GM12878 (cell line): ENCODE results near the gene DRAP1. TPM values are rescaled to one million over a fixed set of nuclear protein-coding genes. Genes with fewer than 3 reads are reported as not detected.

Source experiments
- ATAC-seq: fragments of 200-7000 bp; cut with Tn5 transposase; 3 replicates; pipeline ENCODE4 v1.9.1; 2020; ENCODE audit warnings: mild to moderate bottlenecking, moderate library complexity
- BruUV-seq: library from RNA; stranded (reverse); fragments of 400-500 nt; replicated peaks from 2 replicates; lab custom pipeline; 2021; lab: Mats Ljungman, UMichigan
- CTCF ChIA-PET: fragments of 300-600 bp; sonication (Branson Sonifier 250); formaldehyde crosslinking; extraction: SDS; loops from one replicate; lab custom pipeline; 2021; ENCODE audit warnings: inconsistent platforms; lab: Yijun Ruan, JAX
- POLR2A ChIA-PET: fragments of 350-600 bp; formaldehyde crosslinking; extraction: SDS; loops from one replicate; lab custom pipeline; 2021; ENCODE audit warnings: inconsistent platforms; lab: Charles Lee
- RAD21 ChIA-PET: fragments of 300-600 bp; sonication (Branson Sonifier 250); formaldehyde crosslinking; loops from one replicate; lab custom pipeline; 2023; ENCODE audit warnings: antibody characterized with exemption; ENCODE audit not compliant: unreplicated experiment; lab: Charles Lee
- SMC1A ChIA-PET: fragments of 300-600 bp; sonication (Branson Sonifier 250); formaldehyde crosslinking; loops from one replicate; lab custom pipeline; 2023; ENCODE audit not compliant: unreplicated experiment, uncharacterized antibody; lab: Charles Lee
- DNase-seq: peaks from one replicate; pipeline ENCODE4 v3.0.0-alpha.2; 2011; ENCODE audit warnings: low read depth, low spot score
- FAIRE-seq: peaks from 3 replicates; lab custom pipeline; 2011; peaks lifted over from hg19 to GRCh38; lab: Jason Lieb, UNC
- H2AFZ ChIP-seq: 2 replicates; pipeline ENCODE4 v1.6.0; 2011; ENCODE audit warnings: low read depth, low read length, control low read depth; ENCODE audit not compliant: control insufficient read depth
- H3K27ac ChIP-seq: 2 replicates; pipeline ENCODE4 v1.5.1; 2011; ENCODE audit warnings: control low read depth; ENCODE audit not compliant: control insufficient read depth, insufficient read depth
- H3K27me3 ChIP-seq, 2 experiments: replicated peaks in 1 of 2; 2 replicates each; pipeline versions ENCODE4 v1.6.0 to v1.6.1; 2011; ENCODE audit warnings: low read length in 1 of 2; ENCODE audit not compliant: control insufficient read depth in 2 of 2, insufficient read depth in 2 of 2
- H3K36me3 ChIP-seq, 2 experiments: 2 replicates each; pipeline ENCODE4 v1.5.1; 2011; ENCODE audit warnings: low read length in 1 of 2; ENCODE audit not compliant: control insufficient read depth in 2 of 2, insufficient read depth in 2 of 2
- H3K4me1 ChIP-seq: 2 replicates; pipeline ENCODE4 v1.6.1; 2011; ENCODE audit warnings: mild to moderate bottlenecking, low read length, moderate library complexity, mixed read lengths; ENCODE audit not compliant: control insufficient read depth, insufficient read depth
- H3K4me2 ChIP-seq: 2 replicates; pipeline ENCODE4 v1.6.0; 2011; ENCODE audit warnings: control low read depth; ENCODE audit not compliant: control insufficient read depth, insufficient read depth
- H3K4me3 ChIP-seq: fragments of 200-600 bp; sonication (generic); 2 replicates; pipeline ENCODE4 v1.5.1; 2016
- H3K79me2 ChIP-seq: 2 replicates; pipeline ENCODE4 v1.6.0; 2011; ENCODE audit warnings: low read length; ENCODE audit not compliant: control insufficient read depth, insufficient read depth
- H3K9ac ChIP-seq: 2 replicates; pipeline ENCODE4 v1.8.0; 2011; ENCODE audit warnings: low read length, control low read depth, mixed read lengths; ENCODE audit not compliant: control insufficient read depth, insufficient read depth
- H3K9me3 ChIP-seq: replicated peaks from 3 replicates; pipeline ENCODE4 v1.5.1; 2011; ENCODE audit warnings: mild to moderate bottlenecking, low read length; ENCODE audit not compliant: control insufficient read depth, insufficient read depth
- H4K20me1 ChIP-seq: 2 replicates; pipeline ENCODE4 v1.6.0; 2011; ENCODE audit not compliant: control insufficient read depth, insufficient read depth
- HCFC1 ChIP-seq: fragments of 150-350 bp; IDR thresholded peaks from 2 replicates; pipeline ENCODE4 v1.6.1; 2014; ENCODE audit warnings: low read length
- HDGF ChIP-seq: fragments of 450-650 bp; IDR thresholded peaks from 2 replicates; pipeline ENCODE4 v1.6.1; 2016; ENCODE audit warnings: antibody characterized with exemption
- HSF1 ChIP-seq: fragments of 150-350 bp; IDR thresholded peaks from 2 replicates; pipeline ENCODE4 v1.6.1; 2014; ENCODE audit warnings: mild to moderate bottlenecking, low read depth, low read length
- IRF3 ChIP-seq: fragments of 450-650 bp; IDR thresholded peaks from 2 replicates; pipeline ENCODE4 v1.6.1; 2014; ENCODE audit warnings: mild to moderate bottlenecking
- JUND ChIP-seq: IDR thresholded peaks from 2 replicates; pipeline ENCODE4 v1.6.1; 2012; ENCODE audit warnings: low read depth, mild to moderate bottlenecking, low read length, improper control_type of control experiment, moderate library complexity
- MTA3 ChIP-seq: IDR thresholded peaks from 2 replicates; pipeline ENCODE4 v1.6.1; 2012; ENCODE audit warnings: low read length, inconsistent platforms, borderline replicate concordance
- RELA ChIP-seq: fragments of 450-650 bp; IDR thresholded peaks from 2 replicates; pipeline ENCODE4 v1.8.0; 2014; ENCODE audit warnings: borderline replicate concordance; ENCODE audit not compliant: partially characterized antibody
- SKIL ChIP-seq: fragments of 450-650 bp; IDR thresholded peaks from 2 replicates; pipeline ENCODE4 v1.6.1; 2017; ENCODE audit warnings: mild to moderate bottlenecking, low read depth, inconsistent platforms; ENCODE audit not compliant: poor library complexity, severe bottlenecking
- SP1 ChIP-seq: IDR thresholded peaks from one replicate; pipeline ENCODE4 v1.6.1; 2011; ENCODE audit warnings: low read depth, low read length
- SRF ChIP-seq, 2 experiments: IDR thresholded peaks; 2 replicates each; pipeline ENCODE4 v1.6.1; 2011; ENCODE audit warnings: low read depth in 2 of 2, low read length in 2 of 2, mild to moderate bottlenecking in 1 of 2, moderate library complexity in 1 of 2
- TCF7 ChIP-seq: IDR thresholded peaks from 2 replicates; pipeline ENCODE4 v1.6.1; 2014; ENCODE audit warnings: antibody characterized with exemption, borderline replicate concordance
- YBX1 ChIP-seq: fragments of 450-650 bp; IDR thresholded peaks from 2 replicates; pipeline ENCODE4 v1.6.1; 2016; ENCODE audit warnings: antibody characterized with exemption
- ZBTB4 ChIP-seq: fragments of 450-650 bp; formaldehyde crosslinking; IDR thresholded peaks from 2 replicates; pipeline ENCODE4 v1.4.0; 2022; ENCODE audit warnings: mild to moderate bottlenecking, moderate library complexity
- WGBS: methylation state at CpG from one replicate; pipeline ENCODE4 v1.1.6; 2016; ENCODE audit warnings: low lambda C conversion rate; ENCODE audit not compliant: insufficient replicate concordance, insufficient coverage; ENCODE audit errors: missing lambda C conversion rate; 5-methylcytosine and 5-hydroxymethylcytosine counted together
- in situ Hi-C: fragments of 300-500 bp; cut with MboI; formaldehyde crosslinking; loops from 9 replicates; pipeline ENCODE4 v1.14.3; 2018; ENCODE audit warnings: mixed read lengths
- intact Hi-C: fragments of 100-400 bp; cut with micrococcal nuclease; formaldehyde crosslinking; loops from one replicate; pipeline ENCODE4 v1.14.2; 2022; ENCODE audit not compliant: unreplicated experiment
- polyA plus RNA-seq, 11 experiments: library from polyadenylated mRNA; depleted of rRNA in 4 of 11; unstranded in 6 of 11; stranded (reverse) in 5 of 11; fragments of >200 nt; fragmentation: Nextera tagmentation in 4 of 11; fragmentation: Illumina TruSeq in 1 of 11; extraction: Ambion mirVana in 4 of 11; extraction: Trizol in 1 of 11; gene quantifications; 1 replicate in 1 of 11; 2 replicates in 10 of 11; pipeline versions ENCODE4 v1.2.1 to v1.2.3, GENCODE V29; 2011 to 2016; ENCODE audit warnings: inconsistent platforms in 2 of 11, missing spikeins in 2 of 11, low read depth in 1 of 11
- total RNA-seq, 4 experiments: library from RNA; depleted of rRNA in 3 of 4; stranded (reverse); fragments of >200 nt in 3 of 4; fragmentation: Illumina TruSeq in 1 of 4; extraction: Trizol in 1 of 4; gene quantifications; 2 replicates each; pipeline versions ENCODE4 v1.2.1 to v1.2.3, GENCODE V29; 2013 to 2021

The DRAP1 gene
- total and polyA plus RNA-seq, 10 of the 15 experiments (the other 5 are each of a cell fraction or from before 2014, with no cell fraction given) = 9.4 to 163 (median 114) TPM

GRCh38 chr11:65922565-65922964, 3.3 kb downstream of the DRAP1 start:
- SMC1A ChIA-PET = interaction anchor here (0.7 kb wide), 1 partner anchor 10 kb away, joined by 3 read pairs; no protein-coding TSS in a partner anchor
- no peak for DNase-seq
- RAD21 ChIA-PET = no interaction called here
- Histone ChIP-seq H3K4me1 (peaks cover 17% of the 10 kb centered on the region), H3K79me2 (peaks cover 26% of the 10 kb centered on the region), H2AFZ (no peak overlapping the region), H3K9ac (no peak overlapping the region), H3K4me2 (no peak overlapping the region)
- WGBS = 100% methylated on average over 3 of the region's 3 CpGs
- in situ Hi-C loops = no loop called here
- intact Hi-C loops = no loop called here
- TF ChIP-seq ZBTB4 (CRISPR knock-in tag) = no peak
- no peak for TF ChIP-seq HSF1
- no peak for TF ChIP-seq IRF3
- no peak for TF ChIP-seq SRF (IDR thresholded peaks at IDR 0.05; ENCODE audit: low read depth in 2 of 2, low read length in 2 of 2)
- no peak for TF ChIP-seq TCF7
- TF ChIP-seq HDGF = no peak
- TF ChIP-seq SKIL = no peak
- TF ChIP-seq YBX1 = no peak
- TF ChIP-seq SP1 = no peak
- no peak for TF ChIP-seq MTA3
- no peak for TF ChIP-seq JUND
- TF ChIP-seq RELA = no peak
- TF ChIP-seq HCFC1 = no peak
- TF ChIP-seq, all 136 proteins: peak for 0
- no peaks in the 10 kb centered on the region for H3K9me3 ChIP-seq
- no peak overlapping the region for H3K27ac ChIP-seq
- H3K27me3 ChIP-seq = no peaks in the 10 kb centered on the region
- H3K4me3 ChIP-seq = no peak overlapping the region
- peaks cover 0 to 2% of the 10 kb centered on the region in 2 experiments; a peak in 2 of 4 replicates for H3K36me3 ChIP-seq
- POLR2A ChIA-PET = interaction anchor here (0.9 to 1.7 kb wide), 2 partner anchors 10 to 11 kb away, joined by 3 to 6 read pairs; no protein-coding TSS in a partner anchor
- BruUV-seq = no TSS peak
- FAIRE-seq (no peak), ATAC-seq (no peak)
- H4K20me1 ChIP-seq = no peaks in the 10 kb centered on the region
- CTCF ChIA-PET = interaction anchor here (1.1 to 1.4 kb wide), 5 partner anchors 36 to 122 kb away, joined by 3 to 10 read pairs (median 3); partner anchors contain the start of gene MUS81
